PFSK-1 (cell line): ENCODE results near the gene BEST1.

Experiments
- FOXP2 ChIP-seq: optimal IDR thresholded peaks from 2 replicates; pipeline ENCODE3; 2011; ENCODE audit warnings: borderline replicate concordance, control low read depth, inconsistent platforms; ENCODE audit not compliant: insufficient read depth; ENCODE audit errors: extremely low read length, extremely low read depth
- POLR2AphosphoS5 ChIP-seq: IDR thresholded peaks from 2 replicates; pipeline ENCODE4 v1.6.1; 2012; ENCODE audit warnings: low read depth, mild to moderate bottlenecking, control low read depth, low read length, moderate library complexity
- SIN3A ChIP-seq: IDR thresholded peaks from 2 replicates; pipeline ENCODE4 v1.6.1; 2012; ENCODE audit warnings: mild to moderate bottlenecking, low read length, moderate library complexity, borderline replicate concordance; ENCODE audit not compliant: insufficient read depth
- TAF1 ChIP-seq: IDR thresholded peaks from 2 replicates; pipeline ENCODE4 v1.6.1; 2012; ENCODE audit warnings: low read length, control low read depth, borderline replicate concordance; ENCODE audit not compliant: insufficient read depth
- TF ChIP-seq, protein P1 (sequence below), 2 experiments: IDR thresholded peaks; 2 replicates each; pipeline versions ENCODE4 v1.6.1 to v1.8.0; 2011 to 2012; ENCODE audit warnings: low read depth in 2 of 2, low read length in 2 of 2, control low read depth in 1 of 2, inconsistent platforms in 1 of 2, mild to moderate bottlenecking in 1 of 2, moderate library complexity in 1 of 2; ENCODE audit not compliant: insufficient read depth in 1 of 2

The BEST1 gene

DNA sequence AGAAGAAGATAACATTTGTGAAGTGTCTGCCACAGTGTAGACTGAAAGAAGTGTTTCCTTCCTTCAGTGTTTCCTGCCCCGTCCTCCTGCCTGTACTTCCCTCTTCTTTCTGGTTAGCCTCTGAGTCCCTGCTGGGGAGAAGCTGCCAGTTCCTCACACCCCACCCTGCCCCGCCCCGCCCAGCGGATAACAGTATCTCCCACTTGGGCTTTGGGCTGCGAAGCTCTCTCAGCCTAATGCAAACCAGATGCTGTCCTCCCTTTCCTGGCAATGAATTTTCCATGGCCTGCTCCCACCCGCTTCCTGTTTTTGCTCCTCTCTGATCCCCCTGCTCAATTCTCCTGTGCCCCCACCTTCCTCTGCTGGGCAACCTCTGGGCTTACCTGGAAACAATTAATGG, 27.6 kb upstream of the BEST1 start:
- TF ChIP-seq, protein P1, sequence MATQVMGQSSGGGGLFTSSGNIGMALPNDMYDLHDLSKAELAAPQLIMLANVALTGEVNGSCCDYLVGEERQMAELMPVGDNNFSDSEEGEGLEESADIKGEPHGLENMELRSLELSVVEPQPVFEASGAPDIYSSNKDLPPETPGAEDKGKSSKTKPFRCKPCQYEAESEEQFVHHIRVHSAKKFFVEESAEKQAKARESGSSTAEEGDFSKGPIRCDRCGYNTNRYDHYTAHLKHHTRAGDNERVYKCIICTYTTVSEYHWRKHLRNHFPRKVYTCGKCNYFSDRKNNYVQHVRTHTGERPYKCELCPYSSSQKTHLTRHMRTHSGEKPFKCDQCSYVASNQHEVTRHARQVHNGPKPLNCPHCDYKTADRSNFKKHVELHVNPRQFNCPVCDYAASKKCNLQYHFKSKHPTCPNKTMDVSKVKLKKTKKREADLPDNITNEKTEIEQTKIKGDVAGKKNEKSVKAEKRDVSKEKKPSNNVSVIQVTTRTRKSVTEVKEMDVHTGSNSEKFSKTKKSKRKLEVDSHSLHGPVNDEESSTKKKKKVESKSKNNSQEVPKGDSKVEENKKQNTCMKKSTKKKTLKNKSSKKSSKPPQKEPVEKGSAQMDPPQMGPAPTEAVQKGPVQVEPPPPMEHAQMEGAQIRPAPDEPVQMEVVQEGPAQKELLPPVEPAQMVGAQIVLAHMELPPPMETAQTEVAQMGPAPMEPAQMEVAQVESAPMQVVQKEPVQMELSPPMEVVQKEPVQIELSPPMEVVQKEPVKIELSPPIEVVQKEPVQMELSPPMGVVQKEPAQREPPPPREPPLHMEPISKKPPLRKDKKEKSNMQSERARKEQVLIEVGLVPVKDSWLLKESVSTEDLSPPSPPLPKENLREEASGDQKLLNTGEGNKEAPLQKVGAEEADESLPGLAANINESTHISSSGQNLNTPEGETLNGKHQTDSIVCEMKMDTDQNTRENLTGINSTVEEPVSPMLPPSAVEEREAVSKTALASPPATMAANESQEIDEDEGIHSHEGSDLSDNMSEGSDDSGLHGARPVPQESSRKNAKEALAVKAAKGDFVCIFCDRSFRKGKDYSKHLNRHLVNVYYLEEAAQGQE (IDR thresholded peaks at IDR 0.05; ENCODE audit: insufficient read depth in 1 of 2, low read depth in 2 of 2, low read length in 2 of 2), result 0 out of 4 replicates have a peak, but pooled peaks of 1 of the 2 experiments have one; percentile 54
- TF ChIP-seq SIN3A, result no peak; the same call in 1 of the 2 replicates

GRCh38 chr11:61923166-61924063, 26.7 kb upstream of the BEST1 start:
- TF ChIP-seq TAF1 (no peak), FOXP2 (peak; percentile 17), POLR2AphosphoS5 (no peak), SIN3A (peak; percentile 58; the same call in 1 of the 2 replicates)
- TF ChIP-seq, protein P1 (IDR thresholded peaks at IDR 0.05; ENCODE audit: insufficient read depth in 1 of 2, low read depth in 2 of 2, low read length in 2 of 2), result peak; percentile 61 to 80; a peak in 3 of 4 replicates

DNA sequence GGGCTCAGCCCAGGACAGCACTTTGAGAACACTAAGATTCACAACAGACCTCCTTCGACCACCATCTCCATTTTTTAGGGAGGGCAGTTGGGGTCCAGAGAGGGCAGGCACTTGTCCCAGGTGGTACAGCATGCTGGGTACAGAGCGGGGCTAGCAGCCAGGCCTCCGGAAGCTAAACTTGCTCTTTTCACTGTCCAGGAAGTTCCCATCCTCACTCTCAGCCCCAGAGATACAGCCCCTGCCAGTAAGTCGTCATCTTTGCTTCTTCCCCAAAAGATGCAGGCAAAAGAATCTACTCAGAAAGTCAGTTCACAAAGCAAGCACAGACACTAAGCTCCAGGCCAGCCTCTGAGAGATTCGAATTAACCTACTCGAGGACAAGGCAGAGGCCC, 26.1 kb upstream of the BEST1 start:
- TF ChIP-seq POLR2AphosphoS5 (no peak), SIN3A (no peak), FOXP2 (no peak), TAF1 (no peak)
- TF ChIP-seq, protein P1 (IDR thresholded peaks at IDR 0.05; ENCODE audit: insufficient read depth in 1 of 2, low read depth in 2 of 2, low read length in 2 of 2), result no peak

DNA sequence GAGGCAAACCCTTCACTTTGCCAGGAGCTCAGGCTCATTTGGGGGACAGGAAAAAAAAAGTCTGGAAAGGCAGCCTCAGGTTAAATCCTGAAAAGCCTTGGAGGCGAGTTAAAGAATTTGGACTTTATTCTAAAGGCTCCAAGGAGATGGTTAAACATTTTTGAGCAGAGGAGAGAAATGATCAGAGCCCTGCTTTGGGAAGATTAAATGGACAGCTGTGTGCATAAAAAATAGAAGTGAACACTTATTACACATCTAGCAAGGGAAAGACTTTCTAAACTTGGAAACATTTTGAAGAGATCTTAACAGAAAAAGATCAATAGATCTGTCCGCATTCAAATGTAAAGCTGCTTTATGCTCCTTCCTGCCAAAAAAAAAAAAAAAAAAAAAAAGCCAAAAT, 24.4 kb upstream of the BEST1 start:
- TF ChIP-seq SIN3A (no peak), TAF1 (no peak), FOXP2 (no peak), POLR2AphosphoS5 (no peak)
- TF ChIP-seq, protein P1 (IDR thresholded peaks at IDR 0.05; ENCODE audit: insufficient read depth in 1 of 2, low read depth in 2 of 2, low read length in 2 of 2), result no peak
